HG02642 (cell line): Measurements from ENCODE around the gene KIAA0513.
"Not testable (repeated sequence)": the region's sequence is repeated elsewhere in the genome, so short reads cannot be mapped to it uniquely, and the experiment has no call there.

Source experiments
- ATAC-seq: cut with Tn5 transposase; IDR thresholded peaks from one replicate; pipeline ENCODE4 v1.9.1; 2021; ENCODE audit warnings: mild to moderate bottlenecking; ENCODE audit not compliant: unreplicated experiment, poor library complexity

The KIAA0513 gene

DNA sequence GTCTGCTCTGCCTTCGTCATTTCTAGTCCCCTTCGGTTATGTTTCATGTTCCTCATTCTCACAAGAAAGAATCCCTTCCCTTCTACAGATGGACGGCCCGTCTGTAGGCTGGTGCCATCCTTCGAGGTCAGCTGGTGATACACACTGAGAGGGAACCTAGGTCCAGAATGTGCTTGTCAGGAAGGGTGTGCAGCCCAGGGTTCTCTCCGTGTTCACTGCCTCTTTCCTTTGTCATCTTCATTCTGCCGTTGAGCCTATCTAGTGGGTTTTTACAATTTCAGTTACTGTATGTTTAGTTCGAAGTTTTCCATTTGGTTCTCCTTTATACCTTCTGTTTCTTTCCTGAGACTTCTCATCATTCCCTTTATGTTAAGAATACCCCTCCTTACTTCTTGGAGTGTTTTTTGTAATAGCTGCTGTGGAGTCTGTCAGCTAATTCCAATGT lies 18.9 kb downstream of the KIAA0513 start:
- no peak for ATAC-seq

GRCh38 chr16:85046931-85047866 lies 19.6 kb downstream of the KIAA0513 start:
- no peak for ATAC-seq

GRCh38 chr16:85047867-85048455 lies 20.4 kb downstream of the KIAA0513 start:
- no peak for ATAC-seq

- no peak for ATAC-seq
Observed at GRCh38 chr16:85048921-85049562, 21.4 kb downstream of the KIAA0513 start.

GRCh38 chr16:85049706-85050305 lies 22.2 kb downstream of the KIAA0513 start:
- ATAC-seq: no peak

GRCh38 chr16:85051067-85051581 lies 23.5 kb downstream of the KIAA0513 start:
- ATAC-seq: no peak

DNA sequence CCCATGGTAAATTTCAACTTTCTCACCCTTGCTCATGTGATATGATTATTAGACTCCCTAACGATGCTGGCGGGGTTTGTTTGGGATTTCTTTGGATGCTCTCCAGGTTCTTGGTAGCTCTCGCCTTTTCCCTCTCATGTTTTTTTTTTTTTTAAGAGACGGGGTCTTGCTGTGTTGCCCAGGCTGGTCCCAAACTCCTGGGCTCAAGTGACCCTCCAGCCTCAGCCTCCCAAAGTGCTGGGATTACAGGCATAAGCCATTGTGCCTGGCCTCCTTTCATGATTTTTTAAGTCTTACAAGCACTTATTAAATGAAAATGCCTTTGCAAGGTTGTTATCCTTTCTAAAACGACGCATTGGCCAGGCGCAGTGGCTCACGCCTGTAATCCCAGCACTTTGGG lies 24.1 kb downstream of the KIAA0513 start:
- no peak for ATAC-seq

DNA sequence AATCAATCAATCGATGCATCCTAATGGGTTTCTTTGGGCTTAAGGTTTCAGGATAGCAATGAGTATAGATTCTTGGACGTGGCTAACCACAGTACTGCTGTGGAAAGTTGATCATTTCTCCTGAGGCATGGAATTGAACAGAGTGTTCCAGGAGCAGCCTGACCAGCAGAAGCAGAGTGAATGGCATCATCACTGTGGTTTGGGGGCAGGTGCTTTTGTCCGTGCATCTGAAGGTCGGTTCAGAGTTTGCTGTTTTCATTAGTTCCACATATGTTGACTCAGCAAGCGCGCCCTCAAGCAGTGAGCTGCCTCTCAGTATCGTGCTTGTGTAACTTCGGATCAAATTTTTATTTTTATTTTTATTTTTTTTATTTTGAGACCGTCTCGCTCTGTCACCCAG lies 24.9 kb downstream of the KIAA0513 start:
- no peak for ATAC-seq

- not testable (repeated sequence) for ATAC-seq
Observed at GRCh38 chr16:85054321-85054720, 26.7 kb downstream of the KIAA0513 start.

DNA sequence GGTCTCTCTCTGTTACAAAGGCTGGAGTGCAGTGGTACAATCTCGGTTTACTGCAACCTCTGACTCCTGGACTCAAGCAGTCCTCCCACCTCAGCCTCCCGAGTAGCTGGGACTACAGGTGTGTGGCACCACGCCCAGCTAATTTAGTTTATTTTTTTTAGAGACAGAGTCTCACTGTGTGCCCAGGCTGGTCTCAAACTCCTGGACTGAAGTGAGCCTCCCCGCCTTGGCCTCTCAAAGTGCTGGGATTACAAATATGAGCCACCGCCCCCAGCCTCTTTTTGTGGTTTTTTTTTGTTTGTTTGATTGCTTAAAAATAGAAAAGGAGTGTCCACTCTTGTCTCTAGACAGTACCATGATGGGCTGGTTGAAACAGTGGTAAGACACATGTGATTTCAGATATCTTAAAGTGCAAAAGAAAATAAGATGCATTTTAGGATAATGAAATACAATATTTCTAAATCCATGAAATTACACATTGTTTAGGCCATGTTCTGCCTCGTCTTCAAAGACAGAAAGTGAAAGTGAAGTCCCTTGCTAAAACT lies 27.4 kb downstream of the KIAA0513 start:
- ATAC-seq: no peak

DNA sequence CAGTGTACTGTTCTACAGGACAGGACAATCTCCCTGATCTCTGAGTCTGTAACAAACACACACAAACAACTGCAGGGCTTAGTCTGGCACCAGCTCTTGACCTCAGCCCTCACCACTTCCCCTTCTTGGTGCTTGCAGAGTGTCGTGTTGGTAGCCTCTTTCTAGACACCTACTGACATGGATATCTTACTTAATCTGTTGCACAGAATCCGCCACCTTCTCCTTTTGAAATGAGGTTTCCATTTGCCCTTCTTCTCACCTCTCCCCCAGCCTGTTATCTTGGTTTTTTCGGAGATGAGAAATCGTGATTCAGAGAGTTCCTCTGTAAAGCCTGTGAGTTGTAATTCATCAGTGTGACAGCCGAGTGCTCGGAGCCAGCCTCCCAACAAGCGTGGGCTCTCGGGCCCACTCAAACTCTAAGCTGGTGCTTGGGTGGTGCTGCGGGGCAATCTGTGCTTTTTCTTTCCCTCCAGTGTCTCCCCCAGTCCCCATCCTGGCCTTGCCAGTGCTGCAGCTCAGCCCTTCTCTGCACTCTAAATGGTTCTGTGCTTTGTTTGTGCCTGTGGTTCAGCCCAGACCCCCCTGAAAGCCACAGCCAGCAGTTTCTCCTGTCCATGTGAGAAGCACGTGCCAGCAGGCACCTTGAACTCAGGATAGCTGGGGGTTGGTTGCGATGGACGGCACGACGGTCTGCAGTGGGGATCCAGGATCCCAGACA lies 28.1 kb downstream of the KIAA0513 start:
- peak; percentile 71 for ATAC-seq

DNA sequence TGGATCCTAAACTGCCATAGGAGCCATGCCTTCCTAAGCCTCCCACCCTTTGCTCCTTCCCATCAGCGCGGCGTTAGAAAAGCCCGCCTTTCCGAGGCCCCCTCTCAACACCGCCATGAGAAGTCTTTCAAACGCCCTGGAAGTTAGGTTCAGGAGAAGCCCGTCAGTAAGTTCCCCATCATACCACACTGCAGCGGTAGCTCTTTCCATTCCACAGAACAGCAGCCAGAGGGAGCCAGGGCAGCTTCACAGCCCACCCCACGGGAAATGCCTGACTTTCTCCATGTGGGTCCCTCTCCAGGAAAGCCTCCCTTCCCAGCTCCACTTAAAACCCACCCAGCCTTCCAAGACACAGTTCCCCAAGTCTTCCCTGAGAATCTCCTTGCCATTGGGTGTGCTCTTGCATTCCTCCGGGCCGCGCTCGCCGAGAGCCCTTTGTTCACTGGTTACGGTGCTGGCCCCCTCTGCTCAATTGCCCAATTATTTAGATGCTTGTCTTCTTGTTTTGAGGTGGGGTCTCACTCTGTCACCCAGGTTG lies 28.7 kb downstream of the KIAA0513 start:
- no peak for ATAC-seq

DNA sequence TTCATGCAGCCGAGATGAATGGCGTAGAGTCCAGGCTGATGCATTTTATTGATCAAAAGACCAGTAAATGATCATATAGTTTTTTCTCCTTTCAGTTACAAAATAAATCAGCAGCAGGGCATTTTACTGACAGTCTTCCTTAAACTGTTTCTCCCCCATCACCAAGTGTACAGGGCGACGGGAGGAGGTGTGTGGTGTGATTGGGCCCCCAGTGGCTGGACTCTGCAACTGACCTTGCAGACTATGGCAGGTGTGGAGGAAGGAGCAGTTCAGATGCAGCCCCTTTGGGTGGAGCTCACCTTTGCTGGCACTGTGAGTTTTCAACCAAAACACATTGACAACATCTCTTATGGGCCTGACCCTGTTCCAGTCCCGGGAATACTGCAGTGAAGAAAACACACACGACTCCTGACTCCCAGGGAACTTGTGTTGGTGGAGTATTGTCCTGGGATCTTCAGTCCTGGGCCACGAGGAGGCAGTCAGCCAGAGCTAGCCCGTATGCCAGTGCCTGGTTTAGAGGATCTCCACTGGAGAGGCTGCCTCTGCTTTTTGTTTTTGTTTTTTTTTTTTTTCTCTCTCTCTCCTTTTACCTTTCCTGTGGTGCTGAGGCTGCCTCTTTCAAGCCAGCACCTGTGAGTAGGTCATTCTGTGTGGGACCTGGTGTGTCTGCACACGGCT lies 29.8 kb downstream of the KIAA0513 start:
- no peak for ATAC-seq

- no peak for ATAC-seq
Observed at GRCh38 chr16:85057948-85058347, 30.4 kb downstream of the KIAA0513 start.

DNA sequence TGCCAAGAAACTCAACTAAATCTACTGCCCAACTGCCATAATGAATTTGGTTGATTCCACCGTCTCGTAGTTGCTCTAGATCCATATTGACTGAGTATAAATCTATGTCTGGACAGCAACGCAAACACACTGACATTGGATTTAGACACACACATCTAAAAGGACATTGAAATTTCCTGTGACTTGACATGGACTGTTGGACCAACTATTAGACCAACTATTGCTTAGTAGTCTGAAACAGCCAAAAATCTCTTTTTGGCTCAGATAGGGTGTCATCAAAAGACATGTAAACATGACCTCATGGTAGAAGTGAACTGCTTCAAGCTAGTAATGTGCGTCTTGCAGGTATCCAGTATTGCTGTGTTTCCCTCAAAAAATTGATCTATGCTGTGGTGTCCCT lies 31.3 kb downstream of the KIAA0513 start:
- no peak for ATAC-seq

DNA sequence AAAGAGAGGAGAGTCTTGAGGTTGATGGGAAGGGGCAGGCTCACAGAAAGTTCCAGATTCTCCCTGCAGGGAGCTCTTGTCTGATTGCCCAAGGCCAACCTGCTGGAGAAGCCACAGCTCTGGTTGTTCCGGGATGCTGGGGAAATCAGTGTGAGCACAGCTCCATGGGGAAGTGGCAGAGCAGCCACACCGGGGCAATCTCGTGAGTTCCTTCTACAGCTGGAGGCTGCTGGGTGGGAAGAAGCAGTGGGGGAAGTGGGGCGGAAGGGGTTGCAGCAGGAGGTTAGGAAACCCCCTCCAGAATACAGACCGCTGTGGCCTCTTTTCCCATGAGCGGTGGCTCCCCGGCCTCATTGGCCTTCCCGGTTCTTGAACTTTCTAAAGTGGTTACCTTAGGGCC lies 34.0 kb downstream of the KIAA0513 start:
- ATAC-seq: no peak

DNA sequence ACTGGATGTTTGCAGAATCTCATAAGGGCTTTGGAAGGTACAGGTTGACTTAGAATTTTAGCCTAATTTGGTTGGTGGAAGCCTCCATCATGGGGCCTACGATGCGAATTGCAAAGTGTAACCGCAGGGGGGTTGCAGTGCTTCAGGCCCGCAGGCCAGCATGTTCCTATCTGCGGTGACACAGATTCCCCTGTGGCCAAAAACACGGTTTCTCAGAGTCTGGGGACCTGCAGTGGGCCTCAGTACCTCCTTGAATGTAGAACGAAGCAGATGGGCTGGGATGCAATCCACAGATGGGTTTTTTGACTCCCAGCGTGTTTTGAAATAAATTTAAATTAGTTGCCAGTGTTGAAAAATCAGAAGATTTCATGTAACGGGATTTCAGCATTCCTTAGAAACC lies 34.7 kb downstream of the KIAA0513 start:
- no peak for ATAC-seq

DNA sequence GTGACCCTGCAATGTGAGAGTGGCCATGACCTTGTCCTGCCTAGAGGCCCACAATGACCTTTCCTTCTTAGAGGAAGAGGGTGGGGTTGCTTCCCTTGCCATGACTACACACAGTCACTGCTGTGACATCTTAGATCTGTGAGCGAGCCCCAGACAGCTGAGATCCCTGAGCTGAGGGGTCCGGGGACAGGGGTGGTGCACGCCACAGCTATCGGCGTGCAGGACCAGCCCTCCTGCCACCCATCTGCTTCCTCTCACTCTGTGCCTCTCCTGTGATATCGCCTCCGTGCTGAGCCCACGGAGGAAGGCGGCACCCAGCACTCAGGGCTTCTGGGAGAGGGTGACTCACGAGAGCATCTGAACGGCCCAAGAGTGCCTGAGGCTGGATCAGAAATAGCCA lies 35.2 kb downstream of the KIAA0513 start:
- ATAC-seq: no peak

GRCh38 chr16:85064186-85064585 lies 36.6 kb downstream of the KIAA0513 start:
- no peak for ATAC-seq
